DOHH2 (cell line): Measurements from ENCODE around the gene TRIOBP.

Source experiments
- H3F3A ChIP-seq: fragments of 200-600 bp; sonication (generic), shearing (Covaris generic); 2 replicates; pipeline ENCODE4 v1.6.0; 2016; ENCODE audit warnings: antibody characterized with exemption, mild to moderate bottlenecking; ENCODE audit not compliant: control insufficient read depth, insufficient read depth
- H3K27ac ChIP-seq: fragments of 200-600 bp; sonication (generic); 2 replicates; pipeline ENCODE4 v1.5.1; 2014; ENCODE audit warnings: low read depth, mild to moderate bottlenecking, low read length, moderate library complexity
- H3K27me3 ChIP-seq: fragments of 200-600 bp; sonication (generic); 2 replicates; pipeline ENCODE4 v1.6.1; 2014; ENCODE audit warnings: mild to moderate bottlenecking, low read length, mixed read lengths; ENCODE audit not compliant: control insufficient read depth
- H3K36me3 ChIP-seq: fragments of 200-600 bp; sonication (generic); 2 replicates; pipeline ENCODE4 v1.6.1; 2014; ENCODE audit warnings: mild to moderate bottlenecking, low read length, moderate library complexity, mixed read lengths; ENCODE audit not compliant: control insufficient read depth
- H3K4me1 ChIP-seq: fragments of 200-600 bp; sonication (generic); 2 replicates; pipeline ENCODE4 v1.6.1; 2014; ENCODE audit warnings: mild to moderate bottlenecking, low read length, mixed read lengths; ENCODE audit not compliant: control insufficient read depth
- H3K4me2 ChIP-seq: fragments of 200-600 bp; sonication (generic); 2 replicates; pipeline ENCODE4 v1.6.0; 2014; ENCODE audit warnings: mild to moderate bottlenecking, low read length, moderate library complexity
- H3K4me3 ChIP-seq: fragments of 200-600 bp; sonication (generic); 2 replicates; pipeline ENCODE4 v1.5.1; 2014; ENCODE audit warnings: mild to moderate bottlenecking, low read length, mixed read lengths
- H3K79me2 ChIP-seq: fragments of 200-600 bp; sonication (generic); 2 replicates; pipeline ENCODE4 v1.6.1; 2014; ENCODE audit warnings: mild to moderate bottlenecking, low read length, mixed read lengths; ENCODE audit not compliant: control insufficient read depth
- H3K9me2 ChIP-seq: fragments of 200-600 bp; sonication (generic); replicated peaks from 2 replicates; pipeline ENCODE4 v1.6.1; 2014; ENCODE audit warnings: mild to moderate bottlenecking, low read length, mixed read lengths; ENCODE audit not compliant: control insufficient read depth
- H3K9me3 ChIP-seq: fragments of 200-600 bp; sonication (generic); 2 replicates; pipeline ENCODE4 v1.6.1; 2014; ENCODE audit warnings: antibody characterized with exemption, low read length, mixed read lengths; ENCODE audit not compliant: control insufficient read depth, insufficient read depth
- H4K20me1 ChIP-seq: fragments of 200-600 bp; sonication (generic); 2 replicates; pipeline ENCODE4 v1.6.0; 2014; ENCODE audit warnings: low read depth, mild to moderate bottlenecking, antibody characterized with exemption, low read length, moderate library complexity; ENCODE audit not compliant: control insufficient read depth, insufficient read depth
- CTCF ChIP-seq: fragments of 200-600 bp; sonication (generic); IDR thresholded peaks from one replicate; pipeline ENCODE4 v1.5.1; 2014; ENCODE audit warnings: antibody characterized with exemption, mild to moderate bottlenecking, low read depth, low read length; ENCODE audit not compliant: poor library complexity, severe bottlenecking
- EZH2phosphoT487 ChIP-seq: fragments of 200-600 bp; sonication (generic); IDR thresholded peaks from 2 replicates; pipeline ENCODE4 v1.6.1; 2017; ENCODE audit warnings: borderline replicate concordance, mild to moderate bottlenecking, antibody characterized with exemption, low read length, moderate library complexity, mixed read lengths

The TRIOBP gene

GRCh38 chr22:37803195-37803638, 106.4 kb downstream of the TRIOBP start:
- H3K4me2 ChIP-seq, result no peak overlapping the region
- no peaks in the 10 kb centered on the region for H3K9me2 ChIP-seq
- no peak overlapping the region for H3K4me3 ChIP-seq
- H3K4me1 ChIP-seq, result peaks cover 18% of the 10 kb centered on the region
- H3K9me3 ChIP-seq, result no peaks in the 10 kb centered on the region
- H3F3A ChIP-seq, result peaks cover 2% of the 10 kb centered on the region; the same call in 1 of the 2 replicates
- TF ChIP-seq EZH2phosphoT487 (no peak; the same call in 1 of the 2 replicates), CTCF (no peak)
- H3K27ac ChIP-seq, result no peak overlapping the region
- no peaks in the 10 kb centered on the region for H4K20me1 ChIP-seq
- no peaks in the 10 kb centered on the region for H3K79me2 ChIP-seq
- H3K36me3 ChIP-seq, result no peaks in the 10 kb centered on the region
- peaks cover 58% of the 10 kb centered on the region for H3K27me3 ChIP-seq

- peaks cover 21% of the 10 kb centered on the region for H3K4me1 ChIP-seq
Measured at GRCh38 chr22:37803639-37804351, 106.9 kb downstream of the TRIOBP start.

GRCh38 chr22:37804352-37804880, 107.6 kb downstream of the TRIOBP start:
- no peaks in the 10 kb centered on the region for H4K20me1 ChIP-seq
- peak overlapping the region; percentile 35; the same call in 1 of the 2 replicates for H3K4me2 ChIP-seq
- no peak overlapping the region for H3K27ac ChIP-seq
- no peaks in the 10 kb centered on the region for H3K9me2 ChIP-seq
- peaks cover 60% of the 10 kb centered on the region for H3K27me3 ChIP-seq
- H3K79me2 ChIP-seq, result no peaks in the 10 kb centered on the region
- peak overlapping the region; percentile 47 for H3K4me3 ChIP-seq
- peaks cover 2% of the 10 kb centered on the region; the same call in 1 of the 2 replicates for H3F3A ChIP-seq
- no peaks in the 10 kb centered on the region for H3K36me3 ChIP-seq
- TF ChIP-seq EZH2phosphoT487, result no peak
- TF ChIP-seq CTCF, result no peak
- H3K4me1 ChIP-seq, result peaks cover 25% of the 10 kb centered on the region
- H3K9me3 ChIP-seq, result no peaks in the 10 kb centered on the region

More at GRCh38 chr22:37803639-37804351, 106.9 kb downstream of the TRIOBP start:
- Histone ChIP-seq H3K27me3 (peaks cover 60% of the 10 kb centered on the region), H4K20me1 (no peaks in the 10 kb centered on the region), H3K27ac (no peak overlapping the region), H3K79me2 (no peaks in the 10 kb centered on the region), H3K9me2 (no peaks in the 10 kb centered on the region), H3K9me3 (no peaks in the 10 kb centered on the region), H3K4me2 (0 out of 2 replicates have a peak overlapping the region, but pooled peaks have one; percentile 35), H3K36me3 (no peaks in the 10 kb centered on the region), H3F3A (peaks cover 2% of the 10 kb centered on the region; the same call in 1 of the 2 replicates), H3K4me3 (no peak overlapping the region)
- TF ChIP-seq EZH2phosphoT487, result no peak
- TF ChIP-seq CTCF, result no peak
